Right lobe of liver (tissue), 6 donors: ENCODE measurements around the gene APBB2. TPM values are rescaled to one million over a fixed set of nuclear protein-coding genes. Genes with fewer than 3 reads are reported as not detected.

Source experiments
- ATAC-seq, 4 donors: fragments of 200-7000 bp; cut with Tn5 transposase; one replicate each; pipeline ENCODE4 v1.9.1; 2020; ENCODE audit warnings: mild to moderate bottlenecking in 4 of 4, moderate library complexity in 4 of 4
- DNase-seq, 3 donors: peaks; one replicate each; pipeline ENCODE4 v3.0.0-alpha.2; 2020
- H3K27ac ChIP-seq, 3 donors: fragments of 200-600 bp; one replicate each; pipeline ENCODE4 v1.8.0; 2022
- H3K27me3 ChIP-seq, 2 donors: fragments of 200-600 bp; one replicate each; pipeline ENCODE4 v1.8.0; 2022
- H3K36me3 ChIP-seq, 4 donors: fragments of 200-600 bp; sonication (generic) in 1 of 4; one replicate each; pipeline versions ENCODE4 v1.5.1 to v1.8.0; 2017 to 2022; ENCODE audit warnings: control low read depth in 1 of 4
- H3K4me1 ChIP-seq, 4 donors: fragments of 200-600 bp; sonication (generic) in 1 of 4; one replicate each; pipeline versions ENCODE4 v1.5.1 to v1.8.0; 2017 to 2022; ENCODE audit warnings: control low read depth in 1 of 4
- H3K4me3 ChIP-seq, 3 donors: fragments of 200-600 bp; one replicate each; pipeline ENCODE4 v1.8.0; 2022
- H3K9me3 ChIP-seq, 4 donors: fragments of 200-600 bp; sonication (generic) in 1 of 4; one replicate each; pipeline versions ENCODE4 v1.5.1 to v1.8.0; 2017 to 2022; ENCODE audit warnings: control low read depth in 1 of 4
- CTCF ChIP-seq, 4 donors: fragments of 200-600 bp in 3 of 4; fragments of 450-650 bp in 1 of 4; IDR thresholded peaks; one replicate each; pipeline versions ENCODE4 v1.5.1 to v1.8.0; 2016 to 2022; ENCODE audit warnings: antibody characterized with exemption in 4 of 4, mild to moderate bottlenecking in 2 of 4
- POLR2A ChIP-seq: fragments of 450-650 bp; IDR thresholded peaks from one replicate; pipeline ENCODE4 v1.6.1; 2017; ENCODE audit warnings: antibody characterized with exemption, mild to moderate bottlenecking
- WGBS: methylation state at CpG from one replicate; pipeline ENCODE4 v1.1.6; 2018; ENCODE audit warnings: low coverage, low lambda C conversion rate; ENCODE audit not compliant: insufficient coverage; ENCODE audit errors: missing lambda C conversion rate; 5-methylcytosine and 5-hydroxymethylcytosine counted together
- intact Hi-C, 2 donors: fragments of 100-400 bp; cut with DNase I; formaldehyde crosslinking; loops; one replicate each; pipeline versions ENCODE4 v1.11.2 to v1.14.1; 2022
- total RNA-seq, 6 experiments: library from RNA; depleted of rRNA in 2 of 6; stranded (reverse); fragments of >200 nt in 2 of 6; fragmentation: NEBNext Ultra II Directional in 3 of 6; extraction: Animal tissue kit (Norgen Biotek cat#: 25700) in 3 of 6; gene quantifications; one replicate each; pipeline versions ENCODE4 v1.1.0 to v1.2.4, GENCODE V29; 2016 to 2023
- donor health status: DM: no; HTN: yes; CAD: no.
- donor health status: DM: no; HTN: no; CAD: no.
- donor health status: DM: no; HTN: no; CAD: no.
- donor health status: DM: no; HTN: yes; CAD: no.
- donor health status: DM: no; HTN: yes; CAD: no.

APBB2 gene
- total RNA-seq, 6 experiments from 2014 or later, result 14.1 to 27.9 (median 25.1) TPM

- H3K9me3 ChIP-seq, result no peaks in the 10 kb centered on the region
- H3K4me3 ChIP-seq, result no peak overlapping the region
- intact Hi-C loops, result no loop called here
- no peak for DNase-seq
- no peaks in the 10 kb centered on the region for H3K36me3 ChIP-seq
- 62% methylated on average over 4 of the region's 5 CpGs for WGBS
- H3K4me1 ChIP-seq, result no peaks in the 10 kb centered on the region
- ATAC-seq, result peak in 1 of 4 donors; percentile 43
- no peaks in the 10 kb centered on the region for H3K27me3 ChIP-seq
- no peak for TF ChIP-seq CTCF (IDR thresholded peaks at IDR 0.05)
- TF ChIP-seq POLR2A, result no peak
- no peak overlapping the region for H3K27ac ChIP-seq
Observed at GRCh38 chr4:41232406-41232805, 18.1 kb upstream of the APBB2 start.

- no peak for ATAC-seq
- Histone ChIP-seq H3K4me1 (no peaks in the 10 kb centered on the region), H3K27ac (no peak overlapping the region), H3K27me3 (no peaks in the 10 kb centered on the region), H3K36me3 (no peaks in the 10 kb centered on the region), H3K4me3 (no peak overlapping the region), H3K9me3 (no peaks in the 10 kb centered on the region)
- WGBS, result 53% methylated on average over 3 of the region's 4 CpGs
- no peak for DNase-seq
- intact Hi-C loops, result no loop called here
- no peak for TF ChIP-seq CTCF (IDR thresholded peaks at IDR 0.05)
- no peak for TF ChIP-seq POLR2A
Observed at GRCh38 chr4:41227902-41228301, 13.6 kb upstream of the APBB2 start.

GRCh38 chr4:41221850-41222645, 7.7 kb upstream of the APBB2 start:
- TF ChIP-seq POLR2A (no peak), CTCF (IDR thresholded peaks at IDR 0.05) (no peak)

GRCh38 chr4:41219421-41219950, 5.1 kb upstream of the APBB2 start:
- TF ChIP-seq POLR2A (no peak), CTCF (IDR thresholded peaks at IDR 0.05) (no peak)
- intact Hi-C loops, result loop anchor here in 1 of 2 donors (5.0 kb wide), 1 partner anchor 242 kb away; no protein-coding TSS in a partner anchor

More at GRCh38 chr4:41221850-41222645, 7.7 kb upstream of the APBB2 start:
- no peaks in the 10 kb centered on the region for H3K9me3 ChIP-seq
- no peaks in the 10 kb centered on the region for H3K36me3 ChIP-seq
- no peak overlapping the region for H3K4me3 ChIP-seq
- no peaks in the 10 kb centered on the region for H3K27me3 ChIP-seq
- no peak for ATAC-seq
- H3K27ac ChIP-seq, result no peak overlapping the region
- H3K4me1 ChIP-seq, result no peaks in the 10 kb centered on the region
- 78% methylated on average over 4 of the region's 4 CpGs for WGBS
- intact Hi-C loops, result no loop called here
- no peak for DNase-seq

More at GRCh38 chr4:41219421-41219950, 5.1 kb upstream of the APBB2 start:
- Histone ChIP-seq H3K4me3 (no peak overlapping the region), H3K27ac (no peak overlapping the region), H3K27me3 (no peaks in the 10 kb centered on the region), H3K4me1 (peaks cover 0 to 12% (median 0%) of the 10 kb centered on the region in 4 donors), H3K9me3 (no peaks in the 10 kb centered on the region), H3K36me3 (no peaks in the 10 kb centered on the region)
- DNase-seq, result no peak
- no peak for ATAC-seq
- WGBS, result 81% methylated on average over 3 of the region's 3 CpGs
